HG03342 (cell line): ENCODE results near the gene CRYL1.

Source experiments
- ATAC-seq: cut with Tn5 transposase; IDR thresholded peaks from one replicate; pipeline ENCODE4 v1.9.1; 2021; ENCODE audit warnings: mild to moderate bottlenecking, moderate library complexity; ENCODE audit not compliant: unreplicated experiment

The CRYL1 gene

DNA sequence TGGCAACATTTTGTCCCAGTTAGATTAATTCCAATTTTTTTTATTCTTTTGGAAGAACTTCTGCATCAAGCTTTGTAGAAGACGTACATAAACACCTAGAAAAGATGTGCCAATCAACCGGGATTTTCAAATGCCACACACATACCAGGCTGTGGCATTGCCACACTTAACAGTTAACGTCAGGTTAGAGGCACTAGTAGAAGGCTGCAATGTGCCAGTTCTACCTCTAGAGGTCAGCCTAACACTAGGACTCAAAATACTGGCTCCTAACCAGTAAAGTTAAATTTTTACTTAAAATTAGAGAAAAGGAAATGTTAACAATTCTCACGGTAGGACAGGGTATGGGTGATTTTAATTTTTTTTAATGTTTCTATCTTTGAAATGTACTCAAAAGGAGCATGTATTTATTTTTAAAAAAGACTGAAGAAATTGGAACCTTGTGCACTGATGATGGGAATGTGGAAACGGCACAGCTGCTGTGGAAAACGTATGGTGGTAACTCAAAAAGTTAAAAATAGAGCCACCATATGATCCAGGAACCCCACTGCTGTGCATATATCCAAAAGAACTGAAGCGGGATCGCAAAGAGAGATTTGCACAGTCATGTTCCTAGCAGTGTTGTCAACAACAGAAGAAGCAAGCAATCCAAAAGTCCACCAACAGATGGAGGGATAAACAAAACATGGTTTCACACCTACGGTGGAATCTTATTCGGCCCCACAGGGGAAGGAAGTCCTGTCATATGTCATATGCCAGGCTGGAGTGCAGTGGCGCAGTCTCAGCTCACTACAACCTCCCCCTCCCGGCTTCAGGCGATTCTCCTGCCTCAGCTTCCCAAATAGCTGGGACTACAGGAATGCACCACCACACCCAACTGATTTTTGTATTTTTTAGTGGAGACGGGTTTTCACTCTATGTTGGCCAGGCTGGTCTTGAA, 30.3 kb downstream of the CRYL1 start:
- ATAC-seq, result no peak

- ATAC-seq, result no peak
Measured at GRCh38 chr13:20494656-20495055, 31.0 kb downstream of the CRYL1 start.

DNA sequence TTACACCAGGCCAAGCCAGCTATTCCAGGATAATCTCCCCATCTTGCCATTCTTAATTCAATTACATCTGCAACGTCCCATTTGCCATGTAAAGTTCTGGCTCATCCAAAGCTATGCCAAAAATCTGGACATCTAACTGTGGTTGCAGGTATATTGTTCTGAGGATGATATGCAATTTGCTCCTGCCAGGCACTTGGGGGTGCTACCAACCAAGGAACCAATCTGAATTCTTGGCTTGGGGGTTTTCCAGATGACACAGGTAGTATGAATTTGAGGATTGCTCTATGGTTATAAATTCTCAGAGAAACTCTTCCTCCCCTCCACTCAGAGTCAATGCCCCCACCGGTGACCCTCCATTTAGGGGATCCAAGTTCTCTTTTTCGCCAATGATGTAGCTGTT, 33.0 kb downstream of the CRYL1 start:
- no peak for ATAC-seq

DNA sequence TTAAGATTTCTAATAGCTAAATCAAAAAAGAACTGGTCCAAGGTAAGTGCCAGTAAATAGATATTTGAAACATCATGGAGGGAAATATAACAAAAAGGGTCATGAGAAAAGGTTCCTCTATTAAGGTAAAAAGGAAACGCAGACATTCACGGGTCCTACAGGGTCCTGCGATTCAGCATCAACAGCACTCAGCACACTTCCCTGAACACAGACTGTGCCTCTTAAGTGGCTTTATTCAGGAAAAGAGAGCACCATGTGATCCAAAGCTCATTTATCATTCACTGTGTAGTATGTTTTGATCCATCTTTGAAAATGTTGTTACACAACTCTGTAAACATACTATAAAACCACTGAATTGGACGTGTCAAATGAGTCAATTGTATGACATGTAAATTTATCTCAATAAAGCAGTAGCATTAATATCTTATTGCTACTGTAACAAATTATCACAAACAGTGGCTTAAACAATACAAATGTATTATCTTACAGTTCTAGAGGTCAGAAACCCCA, 33.7 kb downstream of the CRYL1 start:
- ATAC-seq, result no peak

GRCh38 chr13:20489185-20489820, 36.4 kb downstream of the CRYL1 start:
- no peak for ATAC-seq

DNA sequence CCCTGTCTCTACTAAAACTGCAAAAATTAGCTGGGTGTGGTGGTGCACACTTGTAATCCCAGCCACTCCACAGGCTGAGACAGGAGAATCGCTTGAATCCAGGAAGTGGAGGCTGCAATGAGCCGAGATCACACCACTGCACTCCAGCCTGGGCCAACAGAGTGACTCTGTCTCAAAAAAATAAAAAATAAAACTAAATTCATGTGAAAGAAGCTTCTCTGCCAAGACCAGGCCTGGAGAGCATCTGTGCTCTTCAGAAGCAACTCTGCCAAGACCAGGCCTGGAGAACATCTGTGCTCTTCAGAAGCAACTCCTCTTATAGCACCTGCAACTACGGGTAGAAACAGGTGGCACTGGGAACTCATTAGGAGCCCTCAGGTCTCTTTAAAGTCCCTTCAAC, 37.7 kb downstream of the CRYL1 start:
- no peak for ATAC-seq

DNA sequence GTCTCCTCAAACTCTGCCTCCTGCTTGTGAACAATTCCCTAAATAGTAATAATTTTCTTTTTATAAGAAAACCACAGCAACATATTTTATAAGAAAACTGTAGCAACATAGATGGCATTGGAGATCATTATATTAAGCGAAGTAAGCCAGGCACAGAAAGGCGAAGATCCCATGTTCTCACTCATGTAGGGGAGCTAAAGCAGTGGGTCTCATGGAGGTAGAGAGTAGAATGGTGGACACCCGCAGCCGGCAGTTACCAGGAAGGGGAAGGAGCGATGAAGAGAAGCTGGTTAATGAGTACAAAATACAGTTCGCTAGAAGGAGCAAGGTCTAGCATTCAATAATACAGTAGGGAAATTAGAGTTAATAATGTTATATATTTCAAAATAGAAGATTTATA, 42.9 kb downstream of the CRYL1 start:
- no peak for ATAC-seq

GRCh38 chr13:20482275-20482761, 43.3 kb downstream of the CRYL1 start:
- ATAC-seq, result no peak

DNA sequence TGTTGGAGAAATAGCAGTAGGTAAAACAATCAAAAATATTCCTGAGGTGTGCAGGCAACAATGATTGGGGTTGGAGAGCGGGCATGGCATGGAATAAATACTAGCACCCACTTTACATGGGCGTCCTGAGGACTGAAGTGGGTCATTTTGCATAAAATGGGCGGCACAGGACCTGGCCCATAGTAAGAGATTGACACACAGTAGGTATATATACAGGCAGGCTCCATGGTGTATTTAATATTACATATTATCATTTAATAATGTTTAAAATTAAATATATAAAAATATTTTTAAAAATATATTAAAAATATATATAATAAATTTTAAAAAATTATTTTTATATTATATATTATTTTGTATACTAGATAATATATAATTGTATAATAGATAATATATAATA, 48.3 kb downstream of the CRYL1 start:
- no peak for ATAC-seq

DNA sequence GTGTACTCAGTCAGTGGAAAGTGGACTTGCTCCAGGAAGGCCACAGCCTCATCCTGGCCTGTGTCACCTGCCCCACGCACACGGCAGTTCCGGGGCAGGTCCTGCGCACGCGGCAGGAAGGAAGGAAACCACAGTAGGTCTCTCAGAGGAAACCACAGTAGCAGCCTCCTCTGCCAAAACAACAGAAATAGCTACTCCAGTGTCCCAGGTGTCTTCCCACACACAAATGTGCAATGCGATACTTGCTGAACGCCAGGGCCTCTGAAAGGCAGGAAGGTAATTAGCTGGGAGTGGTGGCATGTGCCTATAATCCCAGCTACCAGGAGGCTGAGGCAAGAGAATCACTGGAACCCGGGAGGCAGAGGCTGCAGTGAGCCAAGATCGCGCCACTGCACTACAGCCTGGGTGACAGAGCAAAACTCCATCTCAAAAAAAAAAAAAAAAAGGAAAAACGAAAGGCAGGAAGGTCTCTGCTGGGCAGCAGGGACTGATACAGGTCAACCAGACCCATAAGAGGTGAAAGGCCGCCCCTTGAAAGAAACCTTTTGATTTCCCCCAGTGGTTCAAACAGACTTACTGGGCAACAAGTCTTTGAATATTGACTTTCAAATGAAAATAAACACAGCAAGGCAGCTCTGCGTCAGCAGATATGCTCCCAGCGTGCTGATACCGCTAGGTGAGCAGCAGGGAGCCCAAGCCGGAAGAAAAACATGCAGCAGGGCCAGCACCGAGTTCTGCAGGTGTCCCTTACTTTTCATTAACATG, 49.5 kb downstream of the CRYL1 start:
- ATAC-seq, result peak; percentile 84

DNA sequence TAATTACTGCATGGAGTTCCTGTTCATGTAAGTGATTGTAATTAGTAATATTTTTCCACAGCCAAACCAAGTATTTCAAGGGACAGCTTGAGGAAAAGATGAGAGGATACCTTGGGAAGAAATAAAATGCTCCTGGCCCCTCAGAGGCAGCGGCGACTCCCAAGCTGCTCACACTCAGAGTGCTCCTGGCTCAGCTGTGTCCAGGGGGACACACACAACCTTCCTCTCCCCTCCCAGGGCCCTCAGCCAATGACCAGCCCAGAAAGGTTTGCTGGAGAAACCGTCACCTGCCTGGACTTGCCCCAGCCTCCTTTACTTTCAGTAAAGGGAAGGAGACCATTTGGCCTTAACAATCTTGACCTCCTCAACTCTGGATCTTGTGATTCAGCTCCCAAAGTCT, 51.1 kb downstream of the CRYL1 start:
- no peak for ATAC-seq

- ATAC-seq, result no peak
Measured at GRCh38 chr13:20473888-20474287, 51.8 kb downstream of the CRYL1 start.

DNA sequence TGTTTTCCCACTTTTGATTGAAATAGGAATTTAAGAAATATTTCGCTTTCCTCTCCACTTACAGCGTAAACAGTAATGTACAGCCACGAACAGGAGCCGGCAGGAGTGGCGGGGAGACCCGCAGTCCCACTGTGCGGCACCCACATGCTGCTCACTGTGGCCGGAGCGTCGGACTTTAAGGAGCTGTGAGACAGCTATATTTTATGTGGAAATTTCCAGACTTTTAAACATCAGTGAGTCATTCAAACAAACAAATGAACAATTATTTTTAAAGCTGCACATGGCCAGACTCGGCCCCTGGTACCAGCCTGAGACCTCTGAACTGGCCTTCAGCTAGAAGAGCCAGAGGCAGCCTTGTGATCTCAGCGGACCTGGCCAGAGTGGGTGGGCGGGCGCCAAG, 52.5 kb downstream of the CRYL1 start:
- ATAC-seq, result no peak

DNA sequence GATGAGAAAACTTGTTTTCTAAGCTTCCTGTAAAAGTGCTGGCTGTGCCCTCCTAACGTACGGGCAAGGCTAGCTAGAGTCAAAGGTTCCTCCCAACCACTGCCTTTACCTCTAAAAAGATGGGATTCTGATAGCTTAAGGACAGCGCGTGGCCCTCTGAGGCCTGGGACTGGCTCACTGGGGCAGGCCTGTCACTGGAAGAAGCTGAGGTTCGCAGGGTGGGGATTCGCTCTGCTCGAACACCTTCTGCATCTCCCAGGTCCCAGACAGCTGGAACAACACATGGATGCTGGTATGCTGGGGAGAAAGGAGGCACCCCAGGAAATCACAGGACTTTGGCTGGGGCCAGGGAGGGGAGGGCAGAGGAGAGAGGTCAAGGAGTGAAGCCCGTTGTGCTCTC, 53.1 kb downstream of the CRYL1 start:
- ATAC-seq, result no peak

- ATAC-seq, result no peak
Measured at GRCh38 chr13:20470136-20470535, 55.5 kb downstream of the CRYL1 start.

DNA sequence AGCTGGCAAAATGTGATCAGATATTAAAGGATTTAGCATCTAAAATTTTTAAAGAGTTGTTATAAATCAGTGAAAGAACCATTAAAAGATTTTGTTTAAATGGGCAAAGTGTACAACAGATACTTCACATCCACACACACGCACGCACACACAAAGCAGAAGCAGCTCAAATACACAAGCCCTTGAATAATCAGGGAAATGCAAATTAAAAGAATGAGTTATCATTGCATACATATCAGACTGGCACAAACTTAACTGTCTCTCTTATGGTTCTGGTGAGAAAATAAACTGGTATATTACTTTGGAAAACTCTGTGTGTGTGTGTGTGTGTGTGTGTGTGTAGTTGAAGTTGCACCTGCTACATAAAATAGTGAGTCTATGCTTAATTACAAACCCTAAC, 59.3 kb downstream of the CRYL1 start:
- no peak for ATAC-seq

- no peak for ATAC-seq
Measured at GRCh38 chr13:20465218-20465879, 60.3 kb downstream of the CRYL1 start.

DNA sequence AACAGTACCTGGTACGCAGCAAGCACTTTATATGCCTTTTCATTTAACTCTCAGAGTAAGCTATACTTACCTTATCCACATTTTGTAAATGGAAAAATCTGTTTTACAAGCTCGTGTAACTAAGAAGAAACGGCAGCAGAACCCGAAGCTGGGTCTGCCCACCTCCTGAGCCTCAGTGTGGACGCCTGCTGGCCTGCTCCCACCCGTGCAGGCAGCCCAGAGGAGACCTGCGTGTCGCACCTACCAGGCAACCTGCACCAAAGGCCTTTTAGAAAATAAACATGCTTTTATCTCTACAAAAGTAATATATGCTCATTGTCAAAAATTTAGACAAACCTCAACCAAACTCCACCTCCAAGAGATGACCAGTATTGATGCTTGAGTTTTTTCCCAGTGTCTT, 62.7 kb downstream of the CRYL1 start:
- no peak for ATAC-seq

DNA sequence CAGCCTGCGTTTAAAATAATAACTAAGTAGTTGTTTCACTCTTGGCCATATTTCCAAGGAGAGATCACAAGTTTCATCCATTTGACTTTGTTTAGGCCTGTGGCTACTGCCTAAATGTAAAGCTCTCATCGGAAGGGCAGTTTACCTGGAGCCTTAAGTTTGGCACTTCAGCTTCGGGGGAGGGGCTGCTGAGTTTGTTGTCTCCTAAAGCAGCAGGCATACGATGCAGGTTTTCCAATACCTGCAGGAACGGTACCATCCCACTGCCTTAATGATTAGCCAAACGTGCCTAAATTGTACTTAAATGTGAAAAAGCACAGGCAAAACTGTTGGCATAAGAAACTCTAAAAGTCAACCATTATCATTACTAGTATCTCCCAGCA, 63.1 kb downstream of the CRYL1 start:
- no peak for ATAC-seq

GRCh38 chr13:20461860-20462532, 63.7 kb downstream of the CRYL1 start:
- no peak for ATAC-seq
